Erythroblast (primary cell): Measurements from ENCODE around the gene NOS1AP.

Source experiments
- GATA1 ChIP-seq: IDR thresholded peaks from 2 replicates; pipeline ENCODE4 v1.6.1; 2011; ENCODE audit warnings: low read depth, mild to moderate bottlenecking, control low read depth, low read length, moderate library complexity
- POLR2A ChIP-seq: IDR thresholded peaks from 2 replicates; pipeline ENCODE4 v1.6.1; 2011; ENCODE audit warnings: mild to moderate bottlenecking, low read length

GRCh38 chr1:162074276-162075005 is 5.0 kb downstream of the NOS1AP start:
- no peak for TF ChIP-seq POLR2A
- no peak for TF ChIP-seq GATA1
